GM12801 (cell line): ENCODE data around the gene GRIK4.

Experiments used
- TF ChIP-seq, protein P1 (sequence below): IDR thresholded peaks from one replicate; pipeline ENCODE4 v1.5.1; 2011; ENCODE audit warnings: control low read depth; ENCODE audit not compliant: insufficient read length; ENCODE audit errors: extremely low read depth

Gene GRIK4

DNA sequence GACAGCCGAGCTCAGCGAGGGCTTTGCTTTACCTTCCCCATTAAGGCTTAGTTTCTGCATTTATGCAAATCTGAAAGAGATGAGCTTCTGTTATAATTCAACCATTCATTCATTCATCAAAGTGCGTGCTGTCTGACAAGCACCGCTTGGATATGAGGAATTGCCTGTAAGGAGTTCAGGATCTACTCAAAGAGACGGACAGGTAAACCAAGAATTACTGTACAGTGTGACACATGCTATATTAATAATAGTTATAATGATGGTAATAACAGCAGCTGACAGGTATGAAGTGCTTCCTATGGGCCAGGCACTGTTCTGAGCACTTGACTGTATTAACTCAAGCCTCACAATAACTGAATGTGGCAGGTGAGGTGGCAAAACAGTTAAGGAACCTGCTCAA, 402.5 kb downstream of the GRIK4 start:
- TF ChIP-seq, protein P1, sequence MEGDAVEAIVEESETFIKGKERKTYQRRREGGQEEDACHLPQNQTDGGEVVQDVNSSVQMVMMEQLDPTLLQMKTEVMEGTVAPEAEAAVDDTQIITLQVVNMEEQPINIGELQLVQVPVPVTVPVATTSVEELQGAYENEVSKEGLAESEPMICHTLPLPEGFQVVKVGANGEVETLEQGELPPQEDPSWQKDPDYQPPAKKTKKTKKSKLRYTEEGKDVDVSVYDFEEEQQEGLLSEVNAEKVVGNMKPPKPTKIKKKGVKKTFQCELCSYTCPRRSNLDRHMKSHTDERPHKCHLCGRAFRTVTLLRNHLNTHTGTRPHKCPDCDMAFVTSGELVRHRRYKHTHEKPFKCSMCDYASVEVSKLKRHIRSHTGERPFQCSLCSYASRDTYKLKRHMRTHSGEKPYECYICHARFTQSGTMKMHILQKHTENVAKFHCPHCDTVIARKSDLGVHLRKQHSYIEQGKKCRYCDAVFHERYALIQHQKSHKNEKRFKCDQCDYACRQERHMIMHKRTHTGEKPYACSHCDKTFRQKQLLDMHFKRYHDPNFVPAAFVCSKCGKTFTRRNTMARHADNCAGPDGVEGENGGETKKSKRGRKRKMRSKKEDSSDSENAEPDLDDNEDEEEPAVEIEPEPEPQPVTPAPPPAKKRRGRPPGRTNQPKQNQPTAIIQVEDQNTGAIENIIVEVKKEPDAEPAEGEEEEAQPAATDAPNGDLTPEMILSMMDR: no peak

DNA sequence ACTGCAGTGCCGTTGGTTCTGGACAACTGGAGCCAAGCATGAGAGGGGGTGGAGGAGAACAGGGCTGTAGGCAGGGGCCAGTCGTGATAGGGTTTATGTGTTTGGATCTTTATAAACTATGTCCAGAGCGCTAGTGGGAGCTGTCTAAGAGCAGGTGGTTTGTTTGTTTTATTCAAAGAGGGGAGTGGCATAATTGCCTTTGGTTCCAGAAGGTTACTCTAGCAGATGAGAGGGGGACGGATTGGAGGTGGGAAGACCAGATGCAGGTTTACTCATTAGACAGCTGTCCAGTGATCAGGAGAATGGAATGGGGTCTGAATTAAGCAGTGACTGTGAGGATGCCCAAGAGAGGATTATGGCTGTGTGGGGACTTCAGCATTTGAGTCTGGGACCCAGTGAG, 403.1 kb downstream of the GRIK4 start:
- TF ChIP-seq, protein P1: no peak

DNA sequence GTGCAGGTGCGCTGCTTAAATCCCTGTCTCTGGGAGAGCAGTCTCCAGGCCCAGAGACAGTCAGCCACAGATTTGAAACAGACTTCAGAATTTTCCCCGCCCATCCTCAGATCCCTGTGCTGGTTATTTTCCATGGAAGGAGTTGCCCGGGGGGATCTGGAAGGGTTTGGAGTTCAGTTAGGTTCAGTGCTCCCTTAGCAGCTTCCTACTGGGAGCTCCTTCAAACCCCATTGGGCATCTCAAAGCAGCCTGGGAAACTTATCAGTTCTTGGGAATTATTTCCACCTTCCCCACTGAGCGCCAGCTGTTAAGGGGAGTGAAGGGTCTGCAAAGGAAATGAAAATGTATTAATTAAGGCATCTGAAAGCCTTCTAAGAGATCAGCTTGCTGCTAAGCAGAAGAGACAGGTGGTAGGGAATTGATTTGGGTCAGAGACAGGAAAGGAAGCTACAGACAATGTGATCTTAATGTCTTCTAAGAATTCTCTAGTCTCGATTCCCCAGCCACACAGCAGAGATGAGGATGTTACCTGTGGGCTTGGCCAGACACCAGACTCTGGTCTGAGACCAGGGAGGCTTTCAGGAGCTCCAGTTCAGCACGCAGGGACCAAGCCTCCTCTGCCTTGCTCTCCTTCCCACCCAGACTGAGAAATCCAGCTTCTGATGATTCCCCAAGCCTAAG, 406.2 kb downstream of the GRIK4 start:
- TF ChIP-seq, protein P1: no peak

DNA sequence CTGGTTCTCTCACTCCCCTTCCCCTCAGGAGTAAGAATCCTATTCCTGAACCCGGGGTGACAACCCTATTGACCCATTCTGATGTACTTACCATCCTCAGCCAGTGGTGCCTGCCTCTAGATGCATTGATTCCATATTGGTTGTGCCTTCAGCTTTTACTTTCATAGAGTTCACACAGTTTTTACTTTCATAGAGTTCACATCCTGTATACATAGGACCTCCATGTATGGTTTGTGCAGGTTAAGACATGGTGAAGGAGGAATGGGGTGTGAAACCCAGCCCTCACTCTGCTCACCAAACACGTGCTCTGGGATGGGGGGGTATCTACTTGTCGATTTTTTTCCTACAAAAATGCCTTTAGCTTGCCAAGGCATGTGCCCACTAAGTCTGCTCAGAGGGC, 406.7 kb downstream of the GRIK4 start:
- TF ChIP-seq, protein P1: no peak

DNA sequence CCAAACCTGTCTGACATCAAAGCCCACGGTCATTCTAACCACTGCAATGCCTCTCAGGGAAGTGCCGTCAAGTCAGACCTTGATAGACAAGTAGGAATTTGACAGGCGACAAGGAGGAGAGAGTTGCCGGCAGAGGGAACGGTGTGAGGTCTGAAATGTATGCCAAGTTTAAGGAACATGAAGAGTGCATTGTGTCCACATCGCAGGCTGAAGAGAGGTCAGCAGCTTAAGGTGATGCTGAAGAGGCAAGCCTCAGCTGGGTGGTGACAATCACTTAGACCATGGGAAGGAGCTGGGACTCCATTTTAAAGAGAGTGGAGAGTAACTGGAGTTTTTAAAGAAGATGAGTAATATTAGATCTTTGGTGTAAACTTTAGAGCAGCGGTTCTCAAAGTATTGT, 407.5 kb downstream of the GRIK4 start:
- TF ChIP-seq, protein P1: no peak

DNA sequence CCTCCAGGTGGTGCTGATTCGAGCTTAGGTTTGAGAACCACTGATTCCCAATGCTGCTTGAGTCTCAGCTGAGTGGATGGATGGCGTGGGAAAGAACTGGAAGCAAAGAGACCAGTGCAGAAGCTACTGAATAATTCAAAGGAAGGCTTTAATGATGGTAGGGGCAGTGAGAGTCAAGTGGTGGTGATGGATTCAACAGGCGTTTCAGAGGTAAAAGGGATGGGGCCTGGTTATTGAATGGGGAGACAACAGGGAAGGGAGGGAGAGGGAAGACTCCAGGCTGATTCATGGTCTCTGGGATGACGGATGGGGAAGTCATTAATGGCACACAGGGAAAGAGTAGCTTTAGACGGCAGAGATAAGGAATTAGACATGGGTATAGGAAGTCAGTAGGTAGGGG, 408.0 kb downstream of the GRIK4 start:
- TF ChIP-seq, protein P1: no peak

DNA sequence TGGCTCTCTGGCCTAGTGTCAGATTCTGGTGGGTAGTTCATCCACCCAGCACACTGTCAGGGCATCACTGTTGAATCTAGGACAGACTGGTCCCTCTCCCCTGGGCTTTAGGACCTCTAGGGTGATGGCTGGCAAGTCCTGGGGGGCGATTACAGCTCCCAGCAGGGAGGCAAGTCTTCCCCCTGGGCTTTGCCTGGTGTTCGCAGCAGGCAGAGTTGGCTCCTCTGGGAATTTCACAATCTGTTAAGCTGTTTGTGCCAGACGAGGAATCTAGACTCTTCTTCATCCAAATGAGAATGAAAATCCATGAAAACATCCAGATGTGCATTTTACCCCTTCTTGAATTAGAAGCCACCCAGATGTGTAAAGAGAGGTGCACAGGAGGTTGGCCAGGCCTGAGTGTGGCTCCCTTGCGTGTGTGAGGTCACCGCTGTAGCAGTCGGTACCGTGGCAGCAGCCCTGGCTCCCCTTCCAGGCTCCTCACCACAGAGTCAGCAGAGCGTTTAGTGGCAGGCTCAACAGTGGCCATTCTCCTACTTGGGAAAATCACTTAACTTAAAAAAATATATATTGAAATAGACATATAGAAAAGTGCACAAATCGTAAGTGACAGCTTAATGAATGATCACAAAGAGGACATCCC, 412.4 kb downstream of the GRIK4 start:
- TF ChIP-seq, protein P1: no peak
